ENCODE measurements around the gene DSEL.

- TF ChIP-seq CTCF (IDR thresholded peaks at IDR 0.05) = no peak
- no peak for TF ChIP-seq EZH2 (IDR thresholded peaks at IDR 0.05; ENCODE audit: borderline replicate concordance, insufficient read depth, low read depth, low read length, poor library complexity, severe bottlenecking)
Measured at GRCh38 chr18:67545681-67546080, 29.2 kb upstream of the DSEL start.
